GM18861 (cell line): ENCODE measurements around the gene AUNIP.

Experiments used
- ATAC-seq: cut with Tn5 transposase; IDR thresholded peaks from one replicate; pipeline ENCODE4 v1.9.1; 2021; ENCODE audit not compliant: unreplicated experiment

AUNIP gene

GRCh38 chr1:25797939-25798338 is 61.3 kb downstream of the AUNIP start:
- ATAC-seq: no peak

GRCh38 chr1:25796811-25797458 is 62.3 kb downstream of the AUNIP start:
- no peak for ATAC-seq

- no peak for ATAC-seq
Observed at GRCh38 chr1:25795946-25796810, 63.1 kb downstream of the AUNIP start.

GRCh38 chr1:25795211-25795610 is 64.0 kb downstream of the AUNIP start:
- ATAC-seq: no peak

GRCh38 chr1:25794325-25794724 is 64.9 kb downstream of the AUNIP start:
- ATAC-seq: no peak

- ATAC-seq: no peak
Observed at GRCh38 chr1:25793585-25794170, 65.6 kb downstream of the AUNIP start.

- ATAC-seq: no peak
Observed at GRCh38 chr1:25792115-25792514, 67.1 kb downstream of the AUNIP start.

- ATAC-seq: no peak
Observed at GRCh38 chr1:25790472-25790871, 68.8 kb downstream of the AUNIP start.

- ATAC-seq: no peak
Observed at GRCh38 chr1:25787760-25788166, 71.5 kb downstream of the AUNIP start.

- ATAC-seq: no peak
Observed at GRCh38 chr1:25786887-25787759, 72.1 kb downstream of the AUNIP start.

GRCh38 chr1:25785333-25786067 is 73.8 kb downstream of the AUNIP start:
- no peak for ATAC-seq

GRCh38 chr1:25784575-25785051 is 74.6 kb downstream of the AUNIP start:
- ATAC-seq: no peak
